ENCODE data around the gene RAPGEF6.
A peak's percentile ranks its signal among the peaks of the same experiment; 100 is the strongest.
"Not testable (repeated sequence)": the region's sequence is repeated elsewhere in the genome, so short reads cannot be mapped to it uniquely, and the experiment has no call there.

Gene RAPGEF6

GRCh38 chr5:131487371-131487770 lies 147.7 kb downstream of the RAPGEF6 start:
- not testable (repeated sequence) for DNase-seq

DNA sequence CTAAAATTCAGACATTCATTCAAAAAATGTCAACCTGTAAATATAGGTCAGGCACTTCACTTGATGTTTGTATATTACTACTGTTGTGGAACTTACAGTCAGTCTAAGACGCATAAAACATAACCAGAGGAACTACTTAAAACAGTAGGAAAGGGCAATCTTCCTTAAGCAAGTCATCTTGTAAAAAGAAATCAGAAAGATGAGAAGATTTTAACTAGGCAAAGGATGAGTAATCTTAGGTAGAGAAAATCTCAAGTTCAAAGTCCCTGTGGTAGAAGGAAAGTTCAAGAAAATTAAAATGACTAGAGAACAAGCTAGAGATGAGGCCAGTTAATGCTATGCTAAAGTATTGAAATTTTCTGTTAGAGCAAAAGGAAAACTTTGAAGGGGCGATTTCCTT lies 152.4 kb downstream of the RAPGEF6 start:
- no peak for DNase-seq

GRCh38 chr5:131481569-131481968 lies 153.5 kb downstream of the RAPGEF6 start:
- DNase-seq = no peak

- no peak for DNase-seq
Measured at GRCh38 chr5:131475541-131475941, 159.5 kb downstream of the RAPGEF6 start.

DNA sequence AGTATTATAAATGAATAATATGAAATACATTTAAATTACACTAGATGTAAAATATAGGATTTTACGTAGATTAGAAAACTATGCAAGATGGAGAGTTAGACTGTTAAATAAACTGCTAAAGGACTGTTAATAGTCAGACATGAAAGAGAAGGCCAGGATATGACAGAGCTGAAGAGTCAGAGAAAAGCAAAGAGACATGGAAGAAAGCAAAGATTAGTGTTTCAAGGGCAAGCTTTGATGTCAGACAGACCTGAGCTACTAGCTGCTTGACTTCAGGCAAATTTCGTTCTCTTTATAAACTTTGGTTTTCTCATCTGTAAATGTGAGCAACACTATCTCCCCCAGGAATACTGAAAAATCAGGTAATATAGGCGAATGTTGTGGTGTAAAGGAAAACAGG lies 161.3 kb downstream of the RAPGEF6 start:
- no peak for DNase-seq

- DNase-seq = no peak
Measured at GRCh38 chr5:131466171-131466766, 168.8 kb downstream of the RAPGEF6 start.

GRCh38 chr5:131463656-131464055 lies 171.4 kb downstream of the RAPGEF6 start:
- DNase-seq = no peak

DNA sequence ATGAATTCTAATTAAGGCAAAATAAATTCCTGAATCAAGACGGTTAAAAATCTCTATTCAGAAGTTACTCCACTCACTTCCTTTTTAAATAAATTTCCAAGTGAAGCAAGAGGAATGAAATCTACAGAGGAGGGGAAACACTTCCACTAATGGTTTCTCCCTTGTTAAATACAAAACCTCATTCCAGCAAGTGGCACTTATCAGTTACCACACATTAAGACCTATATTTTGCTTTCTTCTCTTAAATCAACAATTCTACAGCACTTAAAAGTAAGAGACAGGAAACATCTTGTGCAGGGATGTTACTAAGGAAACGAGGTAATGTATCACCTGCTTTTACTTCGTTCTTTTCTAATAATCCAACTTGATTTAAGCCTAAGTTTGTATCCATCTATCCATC lies 172.6 kb downstream of the RAPGEF6 start:
- no peak for DNase-seq

DNA sequence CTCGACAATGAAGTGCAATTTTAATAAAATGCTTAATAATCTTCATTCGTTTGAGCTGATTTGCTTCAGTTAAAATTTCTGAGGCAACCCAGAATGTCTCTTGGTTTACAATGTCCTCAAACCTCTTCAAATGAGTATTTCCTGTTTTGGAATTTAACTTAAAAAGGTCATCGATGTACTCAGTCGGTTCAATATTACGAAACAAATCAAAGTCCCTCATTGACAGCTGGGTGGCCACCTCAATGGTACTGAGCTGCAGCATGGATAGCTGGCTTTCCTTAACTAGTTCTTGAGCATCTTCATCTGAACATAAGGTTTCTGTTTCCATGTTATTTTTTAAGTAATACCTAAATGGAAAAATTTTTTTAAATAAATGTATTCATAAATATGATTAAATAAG lies 173.3 kb downstream of the RAPGEF6 start:
- DNase-seq = no peak

GRCh38 chr5:131460867-131461572 lies 174.0 kb downstream of the RAPGEF6 start:
- no peak for DNase-seq

- DNase-seq = no peak
Measured at GRCh38 chr5:131460133-131460532, 174.9 kb downstream of the RAPGEF6 start.

DNA sequence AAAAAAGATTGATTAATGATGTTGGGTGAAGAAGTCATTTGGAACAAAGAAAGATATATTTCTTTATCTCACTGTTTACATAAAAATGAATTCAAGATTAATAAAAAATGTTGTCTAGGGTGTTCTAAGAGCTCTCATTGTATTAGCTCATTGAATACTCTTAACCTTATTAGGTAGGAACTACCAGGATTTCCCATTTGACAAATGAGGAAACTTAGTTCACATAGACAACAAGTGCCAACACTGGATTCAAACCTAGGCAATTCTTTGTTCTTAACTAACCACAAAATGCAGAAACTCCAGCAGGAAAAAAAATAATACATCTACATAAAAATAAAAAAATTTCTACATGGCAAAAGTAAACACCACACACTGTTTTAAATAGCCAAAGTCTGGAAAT lies 175.8 kb downstream of the RAPGEF6 start:
- DNase-seq = no peak

- no peak for DNase-seq
Measured at GRCh38 chr5:131457193-131457592, 177.8 kb downstream of the RAPGEF6 start.

- no peak for DNase-seq
Measured at GRCh38 chr5:131450941-131451340, 184.1 kb downstream of the RAPGEF6 start.

DNA sequence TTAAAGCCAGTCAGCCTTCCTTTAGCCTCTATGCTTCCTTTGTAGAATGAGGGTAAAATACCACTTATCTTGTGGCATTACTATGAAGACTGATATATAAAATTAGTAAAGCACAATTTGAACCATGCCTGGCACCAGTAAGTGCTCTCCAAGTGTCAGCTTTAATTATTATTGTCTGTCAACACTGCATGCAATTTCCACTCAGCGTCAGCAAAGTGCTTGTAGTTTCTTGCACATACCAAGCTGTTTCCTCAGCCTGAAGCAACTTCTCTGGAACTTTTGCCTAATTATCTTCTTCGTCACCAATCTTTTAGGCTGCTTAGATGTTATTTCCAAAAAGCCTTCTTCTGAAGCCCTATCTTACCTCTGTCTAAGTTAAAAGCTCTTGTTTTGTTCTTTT lies 193.8 kb downstream of the RAPGEF6 start:
- DNase-seq = no peak

- no peak for DNase-seq
Measured at GRCh38 chr5:131436081-131436480, 198.9 kb downstream of the RAPGEF6 start.

- DNase-seq = no peak
Measured at GRCh38 chr5:131433109-131433508, 201.9 kb downstream of the RAPGEF6 start.

GRCh38 chr5:131431794-131432193 lies 203.2 kb downstream of the RAPGEF6 start:
- DNase-seq = no peak

- DNase-seq = no peak
Measured at GRCh38 chr5:131430794-131431193, 204.2 kb downstream of the RAPGEF6 start.

- DNase-seq = no peak
Measured at GRCh38 chr5:131426011-131426410, 209.0 kb downstream of the RAPGEF6 start.

GRCh38 chr5:131423056-131423455 lies 212.0 kb downstream of the RAPGEF6 start:
- no peak for DNase-seq

DNA sequence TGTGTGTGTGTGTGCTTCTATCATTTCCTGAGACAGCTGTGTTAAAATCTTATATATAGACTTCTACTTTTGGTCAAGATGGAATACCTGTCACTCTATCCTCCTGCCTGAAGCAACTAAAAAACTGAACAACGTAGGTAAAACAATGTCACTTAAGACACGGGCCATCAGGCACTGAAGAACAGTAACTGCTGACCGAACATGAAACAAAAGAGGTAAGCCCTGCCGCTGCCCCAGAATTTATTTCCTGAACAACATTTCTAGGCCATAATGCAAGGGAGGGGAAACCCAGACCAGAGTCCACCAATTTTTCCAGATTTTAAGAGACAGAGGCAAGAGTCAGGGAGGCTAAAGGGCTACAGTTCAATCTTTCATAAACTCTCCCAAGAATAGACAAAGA lies 215.2 kb downstream of the RAPGEF6 start:
- DNase-seq = no peak

DNA sequence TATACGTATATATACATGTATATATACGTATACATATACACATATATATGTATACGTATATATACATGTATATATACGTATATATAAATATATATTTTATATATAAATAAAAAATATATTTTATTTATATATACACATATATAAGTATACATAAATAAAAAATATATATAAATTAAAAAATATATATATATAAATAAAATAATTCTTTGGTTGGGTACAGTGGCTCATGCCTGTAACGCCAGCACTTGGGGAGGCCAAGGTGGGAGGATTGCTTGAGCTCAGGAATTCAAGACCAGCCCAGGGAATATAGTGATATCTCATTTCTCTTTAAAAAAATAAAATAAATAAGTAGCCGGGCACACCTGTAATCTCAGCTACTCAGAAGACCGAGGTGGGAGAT lies 216.2 kb downstream of the RAPGEF6 start:
- no peak for DNase-seq

GRCh38 chr5:131417240-131417869 lies 217.7 kb downstream of the RAPGEF6 start:
- DNase-seq = peak; percentile 75

All from islet precursor cell (in vitro differentiated cells).